Measurements from ENCODE around the gene PLEKHG4.

GRCh38 chr16:67327743-67328142, 48.4 kb downstream of the PLEKHG4 start:
- no peak for TF ChIP-seq CTCF (IDR thresholded peaks at IDR 0.05)
- no peak for TF ChIP-seq POLR2A (IDR thresholded peaks at IDR 0.05)
- TF ChIP-seq POLR2AphosphoS5 (IDR thresholded peaks at IDR 0.05) = no peak
- TF ChIP-seq EP300 (IDR thresholded peaks at IDR 0.05) = no peak

All from gastroesophageal sphincter (tissue), 3 donors.